ENCODE results near the gene ERP27. TPM values are rescaled to one million over a fixed set of nuclear protein-coding genes. Genes with fewer than 3 reads are reported as not detected.

ERP27 gene
- total and polyA plus RNA-seq, 2 of the 8 experiments (the other 6 are each of a cell fraction or from before 2014, with no cell fraction given), result not detected

GRCh38 chr12:14927267-14927666 is 11.1 kb downstream of the ERP27 start (continued):
- TF ChIP-seq POU5F1 (IDR thresholded peaks at IDR 0.05; ENCODE audit: low read depth, low read length) (no peak), TCF12 (IDR thresholded peaks at IDR 0.05; ENCODE audit: low read depth, low read length) (no peak), SUZ12 (IDR thresholded peaks at IDR 0.05; ENCODE audit: low read length) (no peak), RNF2 (IDR thresholded peaks at IDR 0.05; ENCODE audit: borderline replicate concordance, low read depth, low read length, missing control alignments, poor library complexity, severe bottlenecking) (no peak), EGR1 (IDR thresholded peaks at IDR 0.05; ENCODE audit: borderline replicate concordance, low read depth, low read length) (no peak), KDM1A (IDR thresholded peaks at IDR 0.05; ENCODE audit: borderline replicate concordance, low read length) (no peak), RXRA (IDR thresholded peaks at IDR 0.05; ENCODE audit: insufficient read depth, low read depth, low read length) (no peak)

All from H1 (cell line).